Measurements from ENCODE around the gene MEA1. TPM values are rescaled to one million over a fixed set of nuclear protein-coding genes. Genes with fewer than 3 reads are reported as not detected.

MEA1 gene
- total and polyA plus RNA-seq, 2 experiments from 2014 or later, result 70.5 to 205 TPM

DNA sequence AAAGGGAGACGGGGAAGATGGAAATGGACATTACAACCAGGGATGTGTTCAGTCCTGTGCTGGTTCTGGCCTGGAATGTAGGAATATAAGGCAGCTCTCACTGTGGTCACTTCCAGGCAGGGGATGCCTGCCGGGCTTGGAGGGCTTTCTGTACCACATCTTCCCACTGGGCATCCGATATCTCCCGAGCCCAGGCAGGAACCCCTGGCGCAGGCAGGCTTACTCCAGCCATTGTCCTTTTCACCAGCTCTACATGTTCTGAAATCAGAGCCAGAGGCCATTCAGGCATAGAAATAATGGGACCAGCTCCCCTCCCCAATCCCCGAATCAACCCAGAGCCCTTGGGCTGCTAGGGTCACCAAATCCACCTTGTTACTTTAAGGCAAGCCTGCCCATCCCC is 1.4 kb downstream of the MEA1 start:
- Histone ChIP-seq H3K27ac (ENCODE audit: low read depth) (no peak overlapping the region), H3K36me3 (ENCODE audit: insufficient read depth) (peaks cover 12% of the 10 kb centered on the region; the same call in 1 of the 2 replicates)
- H3K27ac Mint-ChIP-seq, result no peak overlapping the region

More for the DNA sequence above, 1.4 kb downstream of the MEA1 start:
- Histone ChIP-seq H3F3A (replicated peaks; ENCODE audit: low read depth) (0 out of 2 replicates have a peak, but pooled peaks cover 21% of the 10 kb centered on the region), H3K4me1 (ENCODE audit: insufficient read depth) (peaks cover 16% of the 10 kb centered on the region), H3K4me2 (peak overlapping the region; percentile 99), H3K27me3 (ENCODE audit: insufficient read depth) (no peaks in the 10 kb centered on the region), H4K20me1 (replicated peaks; ENCODE audit: insufficient read depth) (peaks cover 19% of the 10 kb centered on the region), H2AFZ (no peak overlapping the region), H3K79me2 (replicated peaks; ENCODE audit: insufficient read depth) (peaks cover 45% of the 10 kb centered on the region), H3K4me3 (peak overlapping the region; percentile 82), H3K9me2 (ENCODE audit: insufficient read depth) (no peaks in the 10 kb centered on the region)
- Mint-ChIP-seq H3K4me3 (peak overlapping the region; percentile 92), H3K27me3 (ENCODE audit: insufficient read depth, low read depth, poor library complexity) (peaks cover 22% of the 10 kb centered on the region), H3K4me1 (peaks cover 30% of the 10 kb centered on the region), H3K9me3 (no peaks in the 10 kb centered on the region), H3K36me3 (ENCODE audit: low read depth) (peaks cover 67% of the 10 kb centered on the region)
- DNase-seq (ENCODE audit: low spot score) (no peak), ATAC-seq (no peak)
- TF ChIP-seq, protein P1, sequence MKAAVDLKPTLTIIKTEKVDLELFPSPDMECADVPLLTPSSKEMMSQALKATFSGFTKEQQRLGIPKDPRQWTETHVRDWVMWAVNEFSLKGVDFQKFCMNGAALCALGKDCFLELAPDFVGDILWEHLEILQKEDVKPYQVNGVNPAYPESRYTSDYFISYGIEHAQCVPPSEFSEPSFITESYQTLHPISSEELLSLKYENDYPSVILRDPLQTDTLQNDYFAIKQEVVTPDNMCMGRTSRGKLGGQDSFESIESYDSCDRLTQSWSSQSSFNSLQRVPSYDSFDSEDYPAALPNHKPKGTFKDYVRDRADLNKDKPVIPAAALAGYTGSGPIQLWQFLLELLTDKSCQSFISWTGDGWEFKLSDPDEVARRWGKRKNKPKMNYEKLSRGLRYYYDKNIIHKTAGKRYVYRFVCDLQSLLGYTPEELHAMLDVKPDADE (IDR thresholded peaks at IDR 0.05), result no peak
- TF ChIP-seq JUNB (IDR thresholded peaks at IDR 0.05; ENCODE audit: unreplicated experiment), result no peak
- TF ChIP-seq, protein P2, sequence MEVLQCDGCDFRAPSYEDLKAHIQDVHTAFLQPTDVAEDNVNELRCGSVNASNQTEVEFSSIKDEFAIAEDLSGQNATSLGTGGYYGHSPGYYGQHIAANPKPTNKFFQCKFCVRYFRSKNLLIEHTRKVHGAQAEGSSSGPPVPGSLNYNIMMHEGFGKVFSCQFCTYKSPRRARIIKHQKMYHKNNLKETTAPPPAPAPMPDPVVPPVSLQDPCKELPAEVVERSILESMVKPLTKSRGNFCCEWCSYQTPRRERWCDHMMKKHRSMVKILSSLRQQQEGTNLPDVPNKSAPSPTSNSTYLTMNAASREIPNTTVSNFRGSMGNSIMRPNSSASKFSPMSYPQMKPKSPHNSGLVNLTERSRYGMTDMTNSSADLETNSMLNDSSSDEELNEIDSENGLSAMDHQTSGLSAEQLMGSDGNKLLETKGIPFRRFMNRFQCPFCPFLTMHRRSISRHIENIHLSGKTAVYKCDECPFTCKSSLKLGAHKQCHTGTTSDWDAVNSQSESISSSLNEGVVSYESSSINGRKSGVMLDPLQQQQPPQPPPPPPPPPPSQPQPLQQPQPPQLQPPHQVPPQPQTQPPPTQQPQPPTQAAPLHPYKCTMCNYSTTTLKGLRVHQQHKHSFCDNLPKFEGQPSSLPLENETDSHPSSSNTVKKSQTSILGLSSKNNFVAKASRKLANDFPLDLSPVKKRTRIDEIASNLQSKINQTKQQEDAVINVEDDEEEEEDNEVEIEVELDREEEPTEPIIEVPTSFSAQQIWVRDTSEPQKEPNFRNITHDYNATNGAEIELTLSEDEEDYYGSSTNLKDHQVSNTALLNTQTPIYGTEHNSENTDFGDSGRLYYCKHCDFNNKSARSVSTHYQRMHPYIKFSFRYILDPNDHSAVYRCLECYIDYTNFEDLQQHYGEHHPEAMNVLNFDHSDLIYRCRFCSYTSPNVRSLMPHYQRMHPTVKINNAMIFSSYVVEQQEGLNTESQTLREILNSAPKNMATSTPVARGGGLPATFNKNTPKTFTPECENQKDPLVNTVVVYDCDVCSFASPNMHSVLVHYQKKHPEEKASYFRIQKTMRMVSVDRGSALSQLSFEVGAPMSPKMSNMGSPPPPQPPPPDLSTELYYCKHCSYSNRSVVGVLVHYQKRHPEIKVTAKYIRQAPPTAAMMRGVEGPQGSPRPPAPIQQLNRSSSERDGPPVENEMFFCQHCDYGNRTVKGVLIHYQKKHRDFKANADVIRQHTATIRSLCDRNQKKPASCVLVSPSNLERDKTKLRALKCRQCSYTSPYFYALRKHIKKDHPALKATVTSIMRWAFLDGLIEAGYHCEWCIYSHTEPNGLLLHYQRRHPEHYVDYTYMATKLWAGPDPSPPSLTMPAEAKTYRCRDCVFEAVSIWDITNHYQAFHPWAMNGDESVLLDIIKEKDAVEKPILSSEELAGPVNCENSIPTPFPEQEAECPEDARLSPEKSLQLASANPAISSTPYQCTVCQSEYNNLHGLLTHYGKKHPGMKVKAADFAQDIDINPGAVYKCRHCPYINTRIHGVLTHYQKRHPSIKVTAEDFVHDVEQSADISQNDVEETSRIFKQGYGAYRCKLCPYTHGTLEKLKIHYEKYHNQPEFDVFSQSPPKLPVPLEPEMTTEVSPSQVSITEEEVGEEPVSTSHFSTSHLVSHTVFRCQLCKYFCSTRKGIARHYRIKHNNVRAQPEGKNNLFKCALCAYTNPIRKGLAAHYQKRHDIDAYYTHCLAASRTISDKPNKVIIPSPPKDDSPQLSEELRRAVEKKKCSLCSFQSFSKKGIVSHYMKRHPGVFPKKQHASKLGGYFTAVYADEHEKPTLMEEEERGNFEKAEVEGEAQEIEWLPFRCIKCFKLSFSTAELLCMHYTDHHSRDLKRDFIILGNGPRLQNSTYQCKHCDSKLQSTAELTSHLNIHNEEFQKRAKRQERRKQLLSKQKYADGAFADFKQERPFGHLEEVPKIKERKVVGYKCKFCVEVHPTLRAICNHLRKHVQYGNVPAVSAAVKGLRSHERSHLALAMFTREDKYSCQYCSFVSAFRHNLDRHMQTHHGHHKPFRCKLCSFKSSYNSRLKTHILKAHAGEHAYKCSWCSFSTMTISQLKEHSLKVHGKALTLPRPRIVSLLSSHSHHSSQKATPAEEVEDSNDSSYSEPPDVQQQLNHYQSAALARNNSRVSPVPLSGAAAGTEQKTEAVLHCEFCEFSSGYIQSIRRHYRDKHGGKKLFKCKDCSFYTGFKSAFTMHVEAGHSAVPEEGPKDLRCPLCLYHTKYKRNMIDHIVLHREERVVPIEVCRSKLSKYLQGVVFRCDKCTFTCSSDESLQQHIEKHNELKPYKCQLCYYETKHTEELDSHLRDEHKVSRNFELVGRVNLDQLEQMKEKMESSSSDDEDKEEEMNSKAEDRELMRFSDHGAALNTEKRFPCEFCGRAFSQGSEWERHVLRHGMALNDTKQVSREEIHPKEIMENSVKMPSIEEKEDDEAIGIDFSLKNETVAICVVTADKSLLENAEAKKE (CRISPR knock-in tag; IDR thresholded peaks at IDR 0.05), result no peak
- TF ChIP-seq EZH2phosphoT487 (IDR thresholded peaks at IDR 0.05; ENCODE audit: unreplicated experiment), result no peak
- TF ChIP-seq ZNF331 (CRISPR knock-in tag; IDR thresholded peaks at IDR 0.05; ENCODE audit: low read depth), result no peak
- TF ChIP-seq NANOG (IDR thresholded peaks at IDR 0.05; ENCODE audit: borderline replicate concordance), result no peak
